Measurements from ENCODE around the gene NPL. TPM values are rescaled to one million over a fixed set of nuclear protein-coding genes. Genes with fewer than 3 reads are reported as not detected.

NPL gene
- total RNA-seq, 1 experiment from 2014 or later = 6.9 TPM

DNA sequence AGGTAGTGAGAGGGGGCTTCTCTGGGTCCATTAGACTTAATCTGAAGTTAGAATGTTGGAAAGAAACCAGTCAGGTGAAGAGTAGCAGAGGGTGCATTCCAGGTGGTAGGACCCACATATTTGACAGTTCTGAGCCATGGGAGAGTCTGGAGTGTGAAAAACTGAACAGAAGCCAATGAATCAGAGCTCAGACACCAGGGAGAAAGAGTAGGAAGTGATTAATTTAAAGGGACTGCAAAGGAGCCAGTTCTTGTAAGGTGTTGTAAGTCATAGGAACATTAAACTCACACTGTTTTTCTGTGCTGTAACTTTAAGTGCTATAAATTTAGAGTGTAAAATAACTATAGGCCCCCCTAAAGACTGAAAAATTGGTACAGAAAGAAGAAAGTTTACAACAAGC, 43.7 kb downstream of the NPL start:
- Histone ChIP-seq H3K9me3 (ENCODE audit: low read depth, low read length, poor library complexity, severe bottlenecking) (no peaks in the 10 kb centered on the region), H3K36me3 (ENCODE audit: insufficient read depth, low read length, poor library complexity, severe bottlenecking) (no peaks in the 10 kb centered on the region), H3K27ac (ENCODE audit: low read depth, low read length, poor library complexity, severe bottlenecking) (no peak overlapping the region), H3K27me3 (replicated peaks; ENCODE audit: insufficient read depth, low read depth, low read length, poor library complexity) (no peaks in the 10 kb centered on the region), H3K4me1 (ENCODE audit: insufficient read depth, low read length, poor library complexity, severe bottlenecking) (peaks cover 19% of the 10 kb centered on the region), H3K4me3 (ENCODE audit: low read depth, low read length, poor library complexity, severe bottlenecking) (no peak overlapping the region)
- ChIA-PET CTCF (no interaction called here), POLR2A (ENCODE audit: low non-redundant PET) (no interaction called here)
- intact Hi-C loops (cut with micrococcal nuclease; ENCODE audit: unreplicated experiment) = no loop called here
- BruUV-seq (replicated peaks) = no TSS peak
- TF ChIP-seq, protein P1, sequence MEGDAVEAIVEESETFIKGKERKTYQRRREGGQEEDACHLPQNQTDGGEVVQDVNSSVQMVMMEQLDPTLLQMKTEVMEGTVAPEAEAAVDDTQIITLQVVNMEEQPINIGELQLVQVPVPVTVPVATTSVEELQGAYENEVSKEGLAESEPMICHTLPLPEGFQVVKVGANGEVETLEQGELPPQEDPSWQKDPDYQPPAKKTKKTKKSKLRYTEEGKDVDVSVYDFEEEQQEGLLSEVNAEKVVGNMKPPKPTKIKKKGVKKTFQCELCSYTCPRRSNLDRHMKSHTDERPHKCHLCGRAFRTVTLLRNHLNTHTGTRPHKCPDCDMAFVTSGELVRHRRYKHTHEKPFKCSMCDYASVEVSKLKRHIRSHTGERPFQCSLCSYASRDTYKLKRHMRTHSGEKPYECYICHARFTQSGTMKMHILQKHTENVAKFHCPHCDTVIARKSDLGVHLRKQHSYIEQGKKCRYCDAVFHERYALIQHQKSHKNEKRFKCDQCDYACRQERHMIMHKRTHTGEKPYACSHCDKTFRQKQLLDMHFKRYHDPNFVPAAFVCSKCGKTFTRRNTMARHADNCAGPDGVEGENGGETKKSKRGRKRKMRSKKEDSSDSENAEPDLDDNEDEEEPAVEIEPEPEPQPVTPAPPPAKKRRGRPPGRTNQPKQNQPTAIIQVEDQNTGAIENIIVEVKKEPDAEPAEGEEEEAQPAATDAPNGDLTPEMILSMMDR (conservative IDR thresholded peaks at IDR 0.05; ENCODE audit: low read depth, low read length) = no peak
- TF ChIP-seq EZH2 (IDR thresholded peaks at IDR 0.05; ENCODE audit: borderline replicate concordance, low read depth, low read length, poor library complexity, severe bottlenecking) = no peak
- DNase-seq (ENCODE audit: low spot score) = no peak

DNA sequence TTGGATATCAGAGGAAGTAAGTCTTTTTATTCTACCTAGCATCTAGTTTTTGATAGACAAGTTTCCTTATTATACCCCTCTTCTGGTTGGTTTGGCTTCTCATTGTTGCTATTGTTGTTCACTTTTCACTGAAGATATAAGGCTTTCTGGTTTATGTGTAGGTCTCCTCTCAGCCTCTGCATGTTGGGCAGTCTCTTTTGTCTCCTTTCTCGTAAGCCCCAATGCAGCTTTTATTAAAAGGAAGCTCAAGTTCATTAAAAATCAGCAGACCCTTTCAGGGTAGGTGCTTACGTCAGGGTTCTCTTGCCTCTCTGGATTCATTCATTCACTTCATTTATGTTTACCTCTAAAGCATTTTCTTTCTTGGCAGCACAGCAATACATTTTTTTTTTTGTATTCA, 44.8 kb downstream of the NPL start:
- POLR2A ChIA-PET (ENCODE audit: low non-redundant PET) = no interaction called here
- H3K27ac ChIP-seq (ENCODE audit: low read depth, low read length, poor library complexity, severe bottlenecking) = no peak overlapping the region
- CTCF ChIA-PET = no interaction called here
- no peak overlapping the region for H3K4me3 ChIP-seq (ENCODE audit: low read depth, low read length, poor library complexity, severe bottlenecking)
- peaks cover 15% of the 10 kb centered on the region for H3K4me1 ChIP-seq (ENCODE audit: insufficient read depth, low read length, poor library complexity, severe bottlenecking)
- intact Hi-C loops (cut with micrococcal nuclease; ENCODE audit: unreplicated experiment) = no loop called here
- TF ChIP-seq, protein P1 (conservative IDR thresholded peaks at IDR 0.05; ENCODE audit: low read depth, low read length) = no peak
- TF ChIP-seq EZH2 (IDR thresholded peaks at IDR 0.05; ENCODE audit: borderline replicate concordance, low read depth, low read length, poor library complexity, severe bottlenecking) = no peak
- no peaks in the 10 kb centered on the region for H3K27me3 ChIP-seq (replicated peaks; ENCODE audit: insufficient read depth, low read depth, low read length, poor library complexity)
- DNase-seq (ENCODE audit: low spot score) = no peak
- no TSS peak for BruUV-seq (replicated peaks)
- no peaks in the 10 kb centered on the region for H3K9me3 ChIP-seq (ENCODE audit: low read depth, low read length, poor library complexity, severe bottlenecking)
- H3K36me3 ChIP-seq (ENCODE audit: insufficient read depth, low read length, poor library complexity, severe bottlenecking) = no peaks in the 10 kb centered on the region

DNA sequence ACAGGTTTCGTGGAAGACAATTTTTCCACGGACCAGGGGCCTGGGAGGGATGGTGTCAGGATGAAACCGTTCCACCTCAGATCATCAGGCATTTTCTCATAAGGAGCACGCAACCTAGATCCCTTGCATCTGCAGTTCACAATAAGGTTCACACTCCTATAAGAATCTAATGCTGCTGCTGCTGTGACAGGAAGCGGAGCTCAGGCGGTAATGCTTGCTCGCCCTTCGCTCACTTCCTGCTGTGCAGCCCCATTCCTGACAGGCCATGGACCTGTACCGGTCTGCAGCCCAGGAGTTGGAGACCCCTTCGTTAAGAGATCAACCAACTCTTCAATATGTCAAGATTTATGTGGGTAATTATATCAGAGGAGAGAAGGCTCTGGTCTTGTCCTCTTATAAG, 46.2 kb downstream of the NPL start:
- CTCF ChIA-PET = no interaction called here
- BruUV-seq (replicated peaks) = no TSS peak
- no peak overlapping the region for H3K4me3 ChIP-seq (ENCODE audit: low read depth, low read length, poor library complexity, severe bottlenecking)
- peaks cover 5% of the 10 kb centered on the region for H3K4me1 ChIP-seq (ENCODE audit: insufficient read depth, low read length, poor library complexity, severe bottlenecking)
- POLR2A ChIA-PET (ENCODE audit: low non-redundant PET) = no interaction called here
- intact Hi-C loops (cut with micrococcal nuclease; ENCODE audit: unreplicated experiment) = no loop called here
- no peaks in the 10 kb centered on the region for H3K27me3 ChIP-seq (replicated peaks; ENCODE audit: insufficient read depth, low read depth, low read length, poor library complexity)
- DNase-seq (ENCODE audit: low spot score) = no peak
- H3K36me3 ChIP-seq (ENCODE audit: insufficient read depth, low read length, poor library complexity, severe bottlenecking) = peaks cover 5% of the 10 kb centered on the region
- H3K9me3 ChIP-seq (ENCODE audit: low read depth, low read length, poor library complexity, severe bottlenecking) = no peaks in the 10 kb centered on the region
- TF ChIP-seq EZH2 (IDR thresholded peaks at IDR 0.05; ENCODE audit: borderline replicate concordance, low read depth, low read length, poor library complexity, severe bottlenecking) = no peak
- TF ChIP-seq, protein P1 (conservative IDR thresholded peaks at IDR 0.05; ENCODE audit: low read depth, low read length) = no peak
- no peak overlapping the region for H3K27ac ChIP-seq (ENCODE audit: low read depth, low read length, poor library complexity, severe bottlenecking)
